ENCODE data around the gene HSPB6. TPM values are rescaled to one million over a fixed set of nuclear protein-coding genes. Genes with fewer than 3 reads are reported as not detected.

Gene HSPB6
- total RNA-seq, 1 donor from 2014 or later = 3.2 TPM

- DNase-seq (ENCODE audit: extremely low read depth, low read depth, low spot score) = no peak
Measured at GRCh38 chr19:35767288-35768081, 10.7 kb upstream of the HSPB6 start.

DNA sequence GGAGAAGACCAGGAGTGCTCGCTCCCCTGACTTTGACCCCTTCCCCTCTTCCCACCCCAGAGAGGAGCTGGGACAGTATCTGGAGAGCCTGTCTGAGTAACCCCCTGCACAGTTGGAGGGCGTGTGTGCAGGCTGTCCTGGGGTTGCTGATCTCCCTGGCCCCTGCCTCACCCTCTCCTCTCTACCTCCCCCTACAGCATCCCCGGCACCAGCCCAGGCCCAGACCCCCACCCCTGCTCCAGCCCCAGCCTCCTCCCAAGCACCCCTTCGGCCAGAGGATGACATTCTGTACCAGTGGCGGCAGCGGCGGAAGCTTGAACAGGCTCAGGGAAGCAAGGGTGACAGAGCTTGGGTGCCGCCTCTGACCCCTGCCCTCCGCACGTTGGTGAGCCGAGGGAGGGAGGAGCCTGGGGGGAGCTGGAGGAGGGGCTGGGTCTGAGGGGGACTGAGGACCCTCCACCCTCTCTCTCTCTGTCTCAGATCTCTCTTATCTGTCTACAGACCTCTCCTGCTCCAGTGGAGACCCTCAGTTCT lies 9.8 kb upstream of the HSPB6 start:
- DNase-seq (ENCODE audit: extremely low read depth, low read depth, low spot score) = no peak

DNA sequence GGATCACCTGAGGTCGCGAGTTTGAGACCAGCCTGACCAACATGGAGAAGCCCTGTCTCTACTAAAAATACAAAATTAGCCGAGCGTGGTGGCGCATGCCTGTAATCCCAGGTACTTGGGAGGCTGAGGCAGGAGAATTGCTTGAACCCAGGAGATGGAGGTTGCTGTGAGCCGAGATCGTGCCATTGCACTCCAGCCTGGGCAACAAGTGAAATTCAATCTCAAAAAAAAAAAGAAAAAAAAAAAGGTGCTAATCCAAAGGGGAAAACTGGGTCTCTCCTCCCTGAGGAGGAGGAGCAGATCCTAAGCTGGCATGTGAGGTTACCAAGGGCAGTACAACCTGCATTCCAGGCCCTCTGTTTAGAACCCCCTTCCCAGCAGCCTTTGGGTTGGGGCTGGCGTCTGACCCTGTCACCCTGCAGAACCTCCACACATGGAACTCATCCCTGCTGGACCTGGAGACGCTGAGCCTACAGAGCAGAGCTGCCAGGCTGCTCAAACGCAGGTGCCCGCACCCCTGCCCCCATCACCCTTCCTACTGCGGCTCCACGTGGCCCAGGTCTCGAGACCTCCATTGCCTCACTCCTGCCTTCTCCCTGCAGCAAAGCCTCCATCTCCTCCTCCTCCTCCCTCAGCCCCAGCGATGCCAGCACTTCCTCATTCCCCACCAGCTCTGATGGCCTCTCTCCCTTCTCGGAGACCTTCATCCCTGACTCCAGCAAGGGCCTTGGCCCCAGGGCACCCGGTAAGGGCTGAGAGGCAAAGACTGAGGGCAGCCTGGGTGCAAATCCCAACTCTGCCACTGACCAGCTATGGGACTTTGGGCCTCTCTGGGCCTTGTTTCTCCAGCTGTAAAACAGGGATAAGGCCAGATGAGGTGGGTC lies 7.8 kb upstream of the HSPB6 start:
- DNase-seq (ENCODE audit: extremely low read depth, low read depth, low spot score) = no peak

DNA sequence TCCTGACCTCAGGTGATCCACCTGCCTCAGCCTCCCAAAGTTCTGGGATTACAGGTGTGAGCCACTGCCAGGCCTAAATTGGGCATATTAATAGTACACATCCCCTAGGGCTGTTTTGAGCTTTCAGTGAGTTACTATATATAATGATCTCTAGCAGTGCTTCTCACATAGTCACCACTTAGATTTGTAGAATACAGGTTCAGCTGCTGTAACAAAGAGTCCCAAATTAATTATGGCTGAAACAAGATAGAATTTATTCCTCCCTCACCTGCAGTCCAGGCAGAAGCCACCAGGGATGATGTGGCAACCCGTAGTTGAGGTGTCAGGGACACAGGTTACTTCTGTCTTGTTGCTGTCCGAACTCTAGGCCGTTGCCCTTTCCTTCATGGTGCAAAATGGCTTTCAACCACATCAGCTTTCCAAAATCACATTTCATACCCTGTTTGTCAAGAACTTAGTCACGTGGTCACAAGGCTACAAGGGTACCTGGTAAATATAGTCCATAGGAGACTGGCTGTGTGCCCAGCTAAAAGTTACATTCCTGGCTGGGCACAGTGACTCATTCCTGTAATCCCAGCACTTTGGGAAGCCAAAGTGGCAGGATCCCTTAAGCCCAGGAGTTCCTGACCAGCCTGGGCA lies 4.0 kb upstream of the HSPB6 start:
- no peak for DNase-seq (ENCODE audit: extremely low read depth, low read depth, low spot score)

DNA sequence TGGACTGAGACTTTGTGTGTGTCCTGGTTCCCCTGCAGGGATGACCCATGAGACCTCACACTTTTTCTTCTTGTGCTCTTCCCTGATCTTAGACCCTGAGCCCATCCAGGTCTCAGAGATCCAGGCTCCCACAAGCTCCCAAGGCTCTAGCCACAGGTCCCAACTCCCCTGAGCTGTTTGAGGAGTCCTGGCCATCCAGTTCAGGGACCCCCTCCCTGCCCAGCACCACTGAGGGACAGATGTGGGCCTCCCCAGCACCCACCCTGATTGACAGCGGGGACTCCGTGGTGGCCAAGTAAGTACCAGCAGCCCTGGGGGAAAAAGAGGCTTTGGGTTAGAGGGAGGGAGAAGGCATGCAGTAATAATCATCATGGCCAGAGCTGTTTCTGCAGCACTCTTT lies 2.9 kb upstream of the HSPB6 start:
- DNase-seq (ENCODE audit: extremely low read depth, low read depth, low spot score) = no peak

DNA sequence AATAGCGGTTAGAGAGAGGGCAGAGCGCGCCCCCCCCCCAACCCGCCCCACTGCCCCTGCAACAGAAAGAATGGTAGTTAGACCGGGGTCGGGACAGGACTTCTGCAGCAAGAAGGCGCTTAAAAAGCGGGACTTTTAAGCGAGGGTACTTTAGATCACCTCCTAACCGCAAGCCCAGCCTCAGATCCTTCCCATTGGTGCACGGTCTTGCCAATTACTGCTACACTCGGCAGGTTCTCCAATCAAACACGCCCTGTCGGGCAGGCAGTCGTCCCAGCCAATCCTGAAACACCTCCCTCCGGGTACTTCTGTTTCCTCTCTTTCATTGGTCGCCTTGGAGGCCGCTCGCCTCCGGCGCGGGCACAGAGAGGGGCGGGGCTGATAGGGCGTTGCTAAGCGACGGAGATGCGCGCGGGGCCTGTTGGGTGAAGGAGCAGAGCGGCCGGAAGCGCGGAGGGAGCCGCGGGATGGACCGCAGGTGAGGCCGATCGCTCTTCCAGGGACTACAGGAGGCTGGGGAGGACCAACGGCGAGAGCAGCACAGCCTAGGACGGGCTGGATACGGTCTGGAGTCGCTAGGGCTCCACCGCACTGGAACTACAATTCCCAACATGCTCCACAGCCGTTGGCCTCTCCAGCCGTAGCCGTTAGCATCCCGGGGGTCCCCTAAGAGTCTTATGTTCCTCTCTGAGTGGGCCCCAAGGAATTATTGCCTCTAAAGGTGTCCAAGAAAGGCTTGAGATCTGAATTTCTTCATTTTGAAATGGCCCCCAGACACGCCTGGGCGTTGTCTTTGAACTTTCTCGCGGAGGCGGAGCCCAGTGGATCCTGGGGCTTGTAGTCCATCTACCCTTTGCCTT lies 1.1 kb upstream of the HSPB6 start, which contains the start of gene PROSER3:
Gene PROSER3 (plus strand): TSS at position 428 of the 860 bp plus-strand sequence. CDS start 40 bp downstream, at position 468.
- peak; percentile 97 for DNase-seq (ENCODE audit: extremely low read depth, low read depth, low spot score)

GRCh38 chr19:35757231-35757748 lies 461 bp upstream of the HSPB6 start:
- no peak for DNase-seq (ENCODE audit: extremely low read depth, low read depth, low spot score)

GRCh38 chr19:35755550-35756376 lies 1.1 kb downstream of the HSPB6 start:
- DNase-seq (ENCODE audit: extremely low read depth, low read depth, low spot score) = no peak

GRCh38 chr19:35755131-35755549 lies 1.7 kb downstream of the HSPB6 start:
- no peak for DNase-seq (ENCODE audit: extremely low read depth, low read depth, low spot score)

DNA sequence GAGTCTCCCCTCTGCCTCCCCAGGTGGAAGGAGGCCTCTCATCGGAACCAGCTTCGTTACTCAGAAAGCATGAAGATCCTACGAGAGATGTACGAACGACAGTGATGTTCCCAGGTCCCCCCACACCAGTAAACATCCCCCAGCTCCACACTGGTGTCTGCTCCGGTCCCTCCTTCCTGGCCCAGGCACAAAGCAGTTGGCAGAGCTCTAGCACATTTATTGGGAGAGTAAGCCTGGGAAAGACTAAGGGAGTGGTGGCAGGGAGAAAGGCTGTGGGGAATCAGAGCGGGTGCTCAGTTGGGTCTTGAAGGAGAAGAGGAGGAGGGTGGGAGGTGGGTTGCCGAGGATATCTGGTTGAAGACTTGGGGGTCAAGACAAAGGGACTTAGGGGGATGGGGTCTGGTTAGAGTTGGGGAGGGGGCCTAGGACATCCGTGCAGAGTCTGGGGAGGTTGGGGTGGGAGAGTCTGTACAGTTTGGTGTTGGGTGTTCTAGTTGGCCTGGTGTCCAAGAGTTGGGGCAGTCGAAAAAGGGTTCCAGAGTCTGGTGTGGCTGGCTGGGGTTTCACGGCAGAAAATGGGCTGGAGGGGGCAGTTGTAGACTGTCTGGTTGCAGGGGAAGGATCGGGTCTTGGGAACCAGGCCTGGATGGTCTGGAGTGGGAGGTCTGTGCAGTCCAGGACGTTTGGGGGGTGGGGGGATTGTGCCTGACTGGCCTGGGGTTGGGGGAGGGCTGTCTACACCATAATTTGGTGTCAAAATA lies 2.3 kb downstream of the HSPB6 start:
- DNase-seq (ENCODE audit: extremely low read depth, low read depth, low spot score) = no peak

DNA sequence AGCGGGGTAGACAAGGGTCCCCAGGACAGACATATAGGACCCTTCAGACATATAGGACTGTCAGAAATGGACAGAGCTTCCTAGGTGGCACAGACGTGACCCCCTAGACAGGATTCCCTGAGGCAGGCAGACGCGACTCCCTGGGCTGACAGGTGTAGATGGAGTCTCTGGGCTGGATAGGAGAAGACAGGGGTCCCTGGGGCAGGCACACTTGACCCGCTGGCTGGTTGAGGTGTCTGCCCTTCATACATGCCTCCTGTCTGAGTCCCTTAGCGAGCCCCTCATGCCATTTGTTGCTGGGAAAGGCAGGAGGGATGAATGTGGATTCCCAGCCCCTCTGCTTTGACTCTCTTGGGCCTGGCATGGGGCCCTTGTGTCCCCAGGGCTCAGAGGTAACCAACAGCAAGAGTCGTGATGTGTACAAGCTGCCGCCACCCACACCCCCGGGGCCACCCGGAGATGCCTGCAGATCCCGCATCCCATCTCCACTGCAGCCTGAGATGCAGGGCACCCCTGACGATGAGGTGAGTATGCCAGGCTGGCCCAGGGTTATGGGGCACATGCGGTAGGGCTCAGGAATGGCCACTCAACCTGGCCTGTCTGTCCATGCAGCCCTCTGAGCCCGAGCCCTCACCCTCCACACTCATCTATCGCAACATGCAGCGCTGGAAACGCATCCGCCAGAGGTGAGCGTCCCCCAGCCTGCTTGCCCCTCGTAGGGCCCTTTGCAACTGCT lies 3.0 kb downstream of the HSPB6 start:
- no peak for DNase-seq (ENCODE audit: extremely low read depth, low read depth, low spot score)

DNA sequence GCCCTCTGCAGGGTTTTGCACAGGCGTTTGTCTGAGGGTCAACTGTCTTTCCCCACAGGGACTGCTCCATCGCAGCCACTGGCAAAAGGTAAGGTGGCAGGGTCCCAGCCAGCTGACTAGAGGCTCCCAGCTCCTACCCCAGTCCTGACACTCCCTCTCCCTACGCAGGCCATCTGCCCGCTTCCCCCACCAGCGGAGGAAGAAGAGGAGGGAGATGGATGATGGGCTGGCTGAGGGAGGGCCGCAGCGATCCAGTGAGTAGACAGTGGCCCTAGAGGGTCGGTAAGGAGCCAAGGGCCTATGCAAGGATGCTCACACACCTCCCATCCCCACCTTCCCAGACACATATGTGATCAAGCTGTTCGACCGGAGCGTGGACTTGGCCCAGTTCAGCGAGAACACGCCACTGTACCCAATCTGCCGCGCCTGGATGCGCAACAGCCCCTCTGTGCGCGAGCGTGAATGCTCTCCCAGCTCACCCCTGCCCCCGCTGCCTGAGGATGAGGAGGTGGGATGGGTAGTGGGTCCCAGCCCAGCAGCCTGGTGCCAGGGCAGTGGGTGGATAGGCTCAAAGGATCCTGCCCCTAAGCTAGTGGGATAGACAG lies 4.0 kb downstream of the HSPB6 start:
- no peak for DNase-seq (ENCODE audit: extremely low read depth, low read depth, low spot score)

- DNase-seq (ENCODE audit: extremely low read depth, low read depth, low spot score) = no peak
Measured at GRCh38 chr19:35751839-35752745, 4.7 kb downstream of the HSPB6 start.

GRCh38 chr19:35750167-35750566 lies 6.7 kb downstream of the HSPB6 start:
- DNase-seq (ENCODE audit: extremely low read depth, low read depth, low spot score) = no peak

DNA sequence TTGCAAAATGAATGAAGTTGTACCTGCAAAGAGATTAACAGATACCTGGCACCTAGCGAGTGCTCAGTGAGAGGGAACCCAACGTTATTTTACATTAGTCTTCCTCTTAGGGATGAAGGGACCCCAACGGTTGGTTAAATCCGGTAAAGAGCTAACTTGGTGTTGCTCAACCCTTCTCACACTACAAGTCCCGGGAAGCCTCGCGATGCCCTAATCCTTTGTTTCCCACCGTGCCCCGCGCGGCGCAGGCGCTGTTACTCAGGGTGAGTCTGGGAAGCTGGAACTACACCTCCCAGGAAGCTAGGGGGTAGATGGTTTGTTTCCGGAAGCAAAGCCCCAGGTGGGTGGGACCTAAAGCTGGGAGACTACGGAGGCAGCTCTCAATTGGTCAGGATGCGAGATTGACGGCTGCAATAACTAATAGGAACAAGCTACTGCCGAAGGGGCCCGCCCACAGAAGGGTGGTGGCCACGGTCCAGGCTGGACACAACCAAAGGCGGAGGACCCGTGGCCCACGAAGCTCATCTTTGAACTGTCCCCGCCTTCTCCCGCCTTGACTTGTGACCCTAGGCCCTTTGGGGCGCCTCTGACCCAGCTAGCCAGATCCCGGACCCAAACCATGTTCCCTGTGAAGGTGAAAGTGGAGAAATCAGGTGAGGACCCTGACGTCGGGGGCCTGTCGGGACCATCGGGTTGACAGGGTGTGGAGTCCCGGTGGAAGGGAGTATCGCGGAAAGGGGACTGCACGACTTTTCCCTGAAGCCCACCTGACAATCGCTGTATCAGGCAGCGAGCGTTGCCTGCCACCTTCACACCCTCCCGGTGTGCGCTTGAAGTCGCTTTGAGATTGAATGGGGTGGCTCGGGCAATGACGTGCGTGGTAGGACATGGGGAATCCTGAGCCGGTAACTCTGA lies 8.5 kb downstream of the HSPB6 start, which contains the start of gene LIN37:
Gene LIN37 (plus strand): TSS at position 471 of the 915 bp plus-strand sequence. CDS start 149 bp downstream, at position 620.
- peak; percentile 98 for DNase-seq (ENCODE audit: extremely low read depth, low read depth, low spot score)

All from glomerular endothelial cell (primary cell).